Astrocyte (in vitro differentiated cells and primary cell): Measurements from ENCODE around the gene TMEM184B.

Experiments
- CTCF ChIP-seq: IDR thresholded peaks from 2 replicates; pipeline ENCODE4 v1.5.1; 2011; ENCODE audit warnings: low read depth, mild to moderate bottlenecking, inconsistent platforms, low read length, moderate library complexity; ENCODE audit not compliant: insufficient read depth
- EZH2 ChIP-seq: IDR thresholded peaks from 2 replicates; pipeline ENCODE4 v1.6.1; 2012; ENCODE audit warnings: mild to moderate bottlenecking, low read length, inconsistent platforms; ENCODE audit not compliant: insufficient read depth

- no peak for TF ChIP-seq CTCF
- no peak for TF ChIP-seq EZH2
These were observed 26.1 kb downstream of the TMEM184B start for GRCh38 chr22:38246692-38247091.
